NCI-H345 treated with DMSO at 0.1 percent for 48 hours (cell line): ENCODE data around the gene IL10RB.
A peak's percentile ranks its signal among the peaks of the same experiment; 100 is the strongest.
"Not testable (repeated sequence)": the region's sequence is repeated elsewhere in the genome, so short reads cannot be mapped to it uniquely, and the experiment has no call there.

ENCODE experiments used
- DNase-seq: peaks from one replicate; lab custom pipeline; 2025; ENCODE audit not compliant: unreplicated experiment; lab: John Stamatoyannopoulos, UW

Gene IL10RB

DNA sequence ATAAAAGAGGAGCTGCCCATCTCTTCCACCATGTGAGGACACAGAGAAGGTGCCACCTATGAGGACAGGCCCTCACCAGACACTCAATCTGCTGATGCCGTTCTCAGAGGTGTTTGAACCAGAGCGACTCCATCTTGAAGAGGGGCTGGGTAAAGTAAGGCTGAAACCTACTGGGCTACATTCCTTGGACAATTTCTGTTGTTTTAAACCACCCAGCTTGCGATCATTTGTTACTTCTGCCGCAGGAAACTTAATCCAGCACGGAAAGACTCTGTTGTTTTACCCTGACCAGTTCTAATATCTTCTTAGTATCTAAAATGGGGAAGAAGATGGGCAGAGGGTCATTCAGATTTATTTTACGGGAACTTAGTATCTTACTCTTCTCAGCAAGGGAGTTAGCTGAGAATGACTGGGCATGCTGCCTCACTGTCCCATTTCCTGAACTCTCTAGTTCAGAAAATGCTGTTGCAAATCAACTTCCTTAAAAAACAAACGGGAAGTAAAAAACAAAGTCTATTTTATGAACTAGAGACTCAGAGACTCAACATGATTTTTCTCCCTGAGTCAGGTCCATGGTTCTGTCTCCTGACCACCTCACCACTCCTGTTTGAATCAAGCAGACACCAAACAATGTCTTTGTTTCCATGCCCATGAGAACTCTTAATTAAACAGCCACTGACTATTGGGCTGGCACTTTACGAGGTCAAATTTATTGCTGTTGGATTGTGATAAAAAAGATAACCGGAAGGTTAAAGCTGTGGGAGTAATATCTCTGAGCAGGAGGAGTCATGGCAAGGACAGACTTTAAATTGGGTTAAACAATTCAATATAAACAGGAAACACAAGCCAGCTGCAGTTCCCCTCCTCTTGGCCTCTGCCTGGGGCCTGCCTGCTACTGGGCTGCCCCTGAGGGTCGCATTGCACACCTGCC, 34.8 kb downstream of the IL10RB start:
- no peak for DNase-seq

DNA sequence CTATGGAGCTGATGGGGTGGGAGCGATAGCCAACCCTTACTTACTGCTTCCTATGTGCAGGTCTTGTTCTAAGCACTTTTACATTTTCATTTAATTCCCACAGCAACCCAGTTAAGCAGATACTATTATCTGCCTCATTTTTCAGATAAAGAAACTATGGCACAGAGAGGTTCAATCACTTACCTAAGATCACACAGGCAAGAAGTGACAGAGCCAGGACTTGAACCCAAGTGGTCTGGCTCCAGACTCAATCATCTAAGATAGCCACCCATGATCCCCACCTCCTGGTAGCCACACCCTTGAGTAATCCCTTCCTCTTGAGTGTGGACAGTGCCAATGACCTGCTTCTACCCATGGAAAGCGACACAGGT, 35.5 kb downstream of the IL10RB start:
- DNase-seq, result no peak

DNA sequence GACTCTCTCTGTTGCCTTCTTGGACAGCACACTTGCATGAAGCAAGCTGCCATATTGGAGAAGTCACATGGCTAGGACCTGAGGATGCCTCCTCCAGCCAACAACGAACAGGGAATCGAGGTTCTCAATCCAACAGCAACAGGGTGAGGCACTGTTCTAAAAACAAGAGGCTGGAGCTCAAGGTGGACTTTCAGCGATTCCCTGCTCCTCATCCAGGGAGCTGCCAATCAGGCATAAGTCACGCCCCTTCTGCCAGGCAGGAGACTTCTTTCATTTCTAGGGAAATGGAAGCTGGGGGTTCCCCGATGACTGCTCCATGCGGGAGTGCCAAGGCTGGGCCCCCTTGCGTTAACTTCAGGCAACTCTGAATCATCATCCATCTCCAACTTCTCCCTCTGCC, 35.9 kb downstream of the IL10RB start:
- DNase-seq, result no peak

DNA sequence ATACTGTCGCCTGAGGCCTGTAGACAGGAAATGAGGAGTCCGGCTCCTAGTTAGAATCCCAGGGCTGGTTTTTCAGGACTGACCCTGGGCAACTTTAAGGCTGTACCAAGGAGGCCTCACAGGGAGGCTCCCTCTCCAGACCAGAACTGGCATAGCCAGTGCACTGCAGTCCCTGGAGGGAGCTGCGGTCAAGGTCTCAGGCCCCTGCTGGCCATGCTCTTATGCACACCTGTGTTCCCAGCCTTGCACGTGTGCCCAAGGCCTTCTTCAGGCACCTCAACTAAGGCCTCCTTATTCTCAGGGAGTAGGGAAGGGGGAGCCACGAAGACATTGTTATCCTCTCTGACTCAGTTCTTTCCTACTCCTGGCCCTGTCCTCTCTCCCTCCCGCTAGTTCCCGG, 36.6 kb downstream of the IL10RB start:
- no peak for DNase-seq

DNA sequence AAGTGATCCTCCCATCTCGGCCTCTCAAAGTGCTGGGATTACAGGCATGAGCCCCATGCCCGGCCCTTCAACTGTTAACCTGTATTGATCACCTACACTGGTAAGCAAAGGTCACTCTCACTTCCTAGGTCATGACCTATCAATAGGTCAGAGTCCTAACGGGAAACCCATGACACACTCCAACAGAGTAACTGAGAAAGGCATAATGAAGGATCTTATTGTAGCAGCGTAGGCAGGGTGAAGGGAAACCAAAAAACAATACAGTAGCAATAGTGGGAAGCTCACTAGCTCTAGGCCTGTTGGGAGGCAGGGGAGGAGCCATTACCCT, 39.1 kb downstream of the IL10RB start:
- DNase-seq, result no peak

DNA sequence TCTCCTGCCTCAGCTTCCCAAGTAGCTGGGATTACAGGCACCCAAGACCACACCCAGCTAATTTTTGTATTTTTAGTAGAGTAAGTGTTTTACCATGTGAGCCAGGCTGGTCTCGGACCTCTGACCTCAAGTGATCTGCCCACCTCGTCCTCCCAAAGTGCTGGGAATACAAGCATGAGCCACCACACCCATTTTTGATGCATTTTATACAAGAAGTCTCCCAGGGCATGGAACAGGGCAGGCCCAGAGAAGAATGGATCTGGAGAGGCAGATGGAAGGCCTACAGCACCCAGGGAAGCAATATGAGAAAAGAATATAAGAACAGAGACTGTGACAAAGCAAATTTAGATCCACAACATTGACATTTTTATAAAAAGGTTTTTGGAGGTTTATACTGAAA, 39.8 kb downstream of the IL10RB start:
- no peak for DNase-seq

DNA sequence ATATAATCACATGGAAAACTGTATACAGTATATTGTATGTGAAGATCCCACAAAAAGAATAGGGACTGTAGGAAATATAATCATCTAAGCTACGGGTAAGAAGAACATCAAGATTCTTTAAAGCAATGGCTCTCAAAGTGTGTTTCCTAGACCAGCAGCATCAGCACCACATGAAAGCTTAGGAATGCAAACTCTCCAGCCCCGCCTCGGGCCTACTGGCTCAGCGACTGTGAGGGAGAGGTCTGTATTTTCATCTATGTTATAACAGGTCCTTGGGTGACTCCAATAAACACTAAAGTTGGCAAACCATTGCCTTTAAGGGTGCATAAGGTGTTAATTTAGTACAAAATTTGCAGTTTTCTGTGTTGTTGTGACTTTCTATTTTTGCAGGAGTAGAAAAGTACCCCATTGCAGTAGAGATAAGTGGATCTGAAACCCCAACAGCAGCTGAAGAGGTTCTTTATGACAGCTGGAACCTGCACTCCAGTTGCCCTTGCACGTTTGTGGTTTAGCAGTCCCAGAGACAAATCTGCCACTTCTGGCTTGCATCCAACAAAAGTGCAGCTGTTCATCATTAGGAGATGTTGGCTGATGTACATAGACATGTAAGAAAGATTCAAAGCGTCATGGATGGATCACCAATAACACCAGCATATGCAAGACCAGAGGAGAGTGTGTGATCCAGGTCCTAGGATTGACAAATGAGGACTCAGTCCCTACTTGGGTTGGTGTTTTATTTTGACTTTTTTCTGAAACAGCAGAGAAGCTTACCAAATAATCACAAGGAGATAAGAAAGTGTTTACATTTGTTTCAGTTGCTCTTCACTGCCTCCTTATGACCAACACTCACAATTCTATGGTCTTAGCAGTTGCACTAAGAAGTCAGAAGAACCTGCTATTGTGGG, 42.7 kb downstream of the IL10RB start:
- DNase-seq, result peak; percentile 77

DNA sequence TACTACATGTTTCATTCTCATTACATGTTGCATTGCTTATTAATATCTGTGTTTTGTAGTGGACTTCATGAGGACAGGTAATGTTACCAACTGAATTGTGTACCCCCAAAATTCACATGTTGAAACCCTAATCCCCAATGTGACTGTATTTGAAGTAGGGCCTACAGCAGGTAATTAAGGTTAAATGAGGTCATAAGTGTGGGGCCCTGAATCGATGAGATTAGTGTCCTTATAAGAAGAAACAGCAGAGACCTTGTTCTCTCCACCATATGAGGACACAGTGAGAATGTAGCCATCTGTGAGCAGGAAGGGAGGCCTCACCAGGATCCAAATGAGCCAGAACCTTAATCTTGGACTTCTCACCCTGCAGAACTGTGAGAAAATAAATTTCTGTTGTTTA, 43.6 kb downstream of the IL10RB start:
- DNase-seq, result no peak

DNA sequence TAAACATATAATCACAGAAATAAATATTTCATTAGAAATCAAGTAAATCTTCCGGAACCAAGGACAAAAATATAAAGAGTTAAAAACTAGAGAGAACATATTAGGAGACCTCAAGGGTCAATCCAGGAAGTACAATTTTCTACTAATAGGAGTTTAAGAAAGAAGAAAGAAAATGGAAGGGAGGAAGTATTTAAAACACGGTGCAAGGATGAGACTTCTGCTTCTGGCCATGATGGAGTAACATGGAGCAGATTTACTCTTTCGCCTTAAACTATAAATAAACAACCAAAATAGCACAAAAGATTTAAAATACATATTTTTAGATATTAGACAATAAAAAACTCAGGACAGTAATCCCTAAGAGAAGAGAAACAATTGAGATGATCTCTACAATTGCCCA, 46.0 kb downstream of the IL10RB start:
- no peak for DNase-seq

DNA sequence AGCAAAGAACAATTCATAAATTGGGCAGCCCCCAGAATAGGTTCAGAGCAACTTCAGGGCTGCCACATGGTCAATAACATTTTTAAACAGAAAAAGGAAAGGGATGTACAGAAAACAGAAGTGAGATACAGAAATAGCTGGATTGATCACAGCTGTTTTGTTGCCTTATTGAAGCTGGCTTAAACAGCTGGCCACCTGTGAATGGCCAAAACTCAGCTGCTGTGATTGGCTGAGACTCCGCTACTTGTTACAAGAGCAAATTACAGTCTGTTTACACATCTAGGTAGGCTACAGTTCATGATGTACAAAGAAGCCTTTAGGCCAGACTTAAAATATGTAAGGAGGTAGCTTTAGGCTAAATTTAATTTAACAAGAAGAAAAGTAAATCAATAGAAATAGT, 47.0 kb downstream of the IL10RB start:
- DNase-seq, result no peak

DNA sequence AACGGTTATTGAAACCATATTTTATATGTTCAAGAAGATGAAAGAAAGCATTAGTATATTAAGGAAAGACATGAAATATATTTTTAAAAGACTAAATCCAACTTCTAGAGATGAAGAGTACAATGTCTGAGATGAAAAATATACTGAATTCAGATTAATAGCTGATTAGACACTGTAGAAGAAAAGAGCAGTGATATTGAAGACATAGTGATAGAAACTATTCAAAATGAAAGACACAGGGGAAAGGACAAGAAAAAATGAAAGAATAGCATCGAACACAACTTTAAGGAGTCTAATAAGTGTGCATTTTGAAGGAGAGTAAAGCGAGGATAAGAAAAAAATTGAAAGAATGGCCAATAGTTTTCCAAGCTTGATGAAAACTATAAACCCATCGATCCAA, 47.4 kb downstream of the IL10RB start:
- no peak for DNase-seq

DNA sequence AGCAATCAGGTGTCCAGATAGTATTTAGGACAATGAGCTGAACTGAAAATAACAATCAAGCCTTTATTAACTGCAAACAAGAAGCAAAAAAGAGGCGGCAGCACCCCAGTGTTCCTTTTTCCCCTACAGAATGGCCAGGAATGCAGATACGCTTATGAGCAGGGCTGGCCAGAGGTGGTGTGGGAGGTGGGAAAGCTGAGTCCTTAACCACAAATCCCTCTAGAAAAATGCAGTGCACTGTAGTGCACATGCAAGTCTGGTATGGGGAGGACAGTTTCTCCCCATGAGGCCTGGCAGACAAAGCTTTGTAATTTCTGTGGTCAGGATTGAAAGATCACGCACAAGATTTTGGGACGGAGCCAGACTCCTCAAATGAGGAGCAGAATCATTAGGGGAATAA, 47.9 kb downstream of the IL10RB start:
- DNase-seq, result no peak

DNA sequence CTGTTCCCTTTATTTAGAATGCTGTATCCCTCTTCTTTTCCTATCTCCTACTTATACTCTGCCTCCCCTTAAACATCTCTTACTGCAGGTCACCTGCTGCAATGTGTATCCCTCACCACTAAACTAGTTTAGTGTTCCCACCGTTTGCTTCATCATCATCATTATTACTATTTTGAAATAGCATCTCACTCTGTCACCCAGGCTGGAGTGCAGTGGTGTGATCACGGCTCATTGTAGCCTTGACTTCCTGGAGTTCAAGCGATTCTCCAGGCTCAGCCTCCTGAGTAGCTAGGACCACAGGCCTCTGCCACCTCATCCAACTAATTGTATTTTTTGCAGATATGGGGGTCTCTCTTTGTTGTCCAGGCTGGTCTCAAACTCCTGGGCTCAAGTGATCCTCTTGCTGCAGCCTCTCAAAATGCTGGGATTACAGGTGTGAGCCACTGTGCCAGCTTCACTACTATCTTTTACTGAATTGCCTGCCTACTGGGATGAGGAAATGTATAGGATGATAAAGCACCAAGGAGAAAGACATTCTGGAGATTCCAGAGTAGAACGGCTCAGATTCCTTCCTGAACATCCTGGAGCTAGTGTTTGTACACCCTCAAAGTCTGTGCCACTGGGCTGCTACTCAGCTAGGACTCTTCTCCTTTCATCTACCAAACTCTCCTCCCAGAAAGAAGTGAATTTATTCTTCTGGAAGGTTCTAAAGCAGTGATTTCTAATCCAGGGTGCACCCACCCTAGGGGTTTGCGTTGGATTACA, 50.0 kb downstream of the IL10RB start:
- no peak for DNase-seq

DNA sequence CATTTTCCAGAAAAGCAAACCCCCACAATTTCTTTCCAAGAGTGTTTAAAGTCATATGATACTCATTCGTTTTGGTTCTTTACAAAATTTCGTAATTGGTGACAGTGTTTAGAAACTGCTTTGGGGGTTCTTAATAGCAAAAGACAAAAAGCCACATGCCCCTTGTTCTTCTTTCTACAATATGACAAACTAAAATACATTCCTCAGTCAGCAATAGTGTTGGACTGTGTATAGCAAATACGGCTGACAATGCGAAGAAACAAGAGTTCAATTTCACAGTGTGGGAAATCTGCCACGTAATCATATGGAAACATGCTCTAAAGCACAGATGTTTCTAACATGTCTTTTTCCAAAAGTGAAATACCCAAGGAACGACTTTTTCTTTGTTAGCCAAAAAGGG, 51.0 kb downstream of the IL10RB start:
- DNase-seq, result no peak

DNA sequence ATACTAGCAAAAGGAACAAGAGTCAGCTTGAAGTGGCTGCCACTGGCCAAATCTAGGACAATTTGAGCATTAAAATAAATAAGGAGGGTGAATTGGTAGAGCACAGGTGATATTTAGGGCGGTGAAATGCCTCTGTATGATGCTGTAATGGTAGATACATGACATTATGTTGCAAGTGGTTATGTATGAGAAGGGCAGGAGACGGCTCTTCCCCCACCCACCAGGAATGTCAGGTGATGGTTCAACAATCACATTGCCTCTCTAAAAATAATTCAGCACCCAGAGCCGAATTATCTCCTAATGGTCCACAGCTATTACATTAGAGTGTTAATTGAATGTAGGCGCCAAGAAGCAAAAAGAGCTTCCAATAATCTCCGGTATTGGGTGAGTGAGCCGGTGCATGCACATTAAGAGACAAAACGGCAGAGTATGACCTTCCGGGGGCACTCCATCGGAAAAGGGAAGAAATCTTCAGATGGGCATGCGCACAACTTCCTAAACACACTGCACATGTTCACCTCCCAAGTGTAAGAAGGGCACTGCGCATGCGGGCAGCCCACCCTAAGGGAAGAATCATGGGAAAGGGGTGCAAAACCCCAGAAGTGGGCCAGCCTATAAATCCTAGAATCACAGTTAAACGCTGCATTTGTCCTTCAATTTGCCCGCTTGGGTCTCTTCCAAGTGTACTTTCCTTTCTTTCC, 51.8 kb downstream of the IL10RB start:
- no peak for DNase-seq

DNA sequence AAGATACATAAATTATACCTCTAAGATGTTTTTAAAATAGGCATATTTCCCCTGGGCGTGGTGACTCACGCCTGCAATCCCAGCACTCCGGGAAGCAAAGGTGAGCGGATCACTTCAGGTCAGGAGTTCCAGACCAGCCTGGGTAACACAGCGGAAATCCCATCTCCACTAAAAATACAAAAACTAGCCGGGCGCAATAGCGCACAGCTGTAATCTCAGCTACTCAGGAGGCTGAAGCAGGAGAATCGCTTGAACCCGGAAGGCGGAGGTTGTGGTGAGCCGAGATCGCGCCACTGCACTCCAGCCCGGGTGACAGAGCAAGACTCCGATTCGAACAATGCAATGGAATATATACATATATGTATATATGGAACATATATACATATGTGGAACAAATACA, 54.8 kb downstream of the IL10RB start:
- DNase-seq, result not testable (repeated sequence)

DNA sequence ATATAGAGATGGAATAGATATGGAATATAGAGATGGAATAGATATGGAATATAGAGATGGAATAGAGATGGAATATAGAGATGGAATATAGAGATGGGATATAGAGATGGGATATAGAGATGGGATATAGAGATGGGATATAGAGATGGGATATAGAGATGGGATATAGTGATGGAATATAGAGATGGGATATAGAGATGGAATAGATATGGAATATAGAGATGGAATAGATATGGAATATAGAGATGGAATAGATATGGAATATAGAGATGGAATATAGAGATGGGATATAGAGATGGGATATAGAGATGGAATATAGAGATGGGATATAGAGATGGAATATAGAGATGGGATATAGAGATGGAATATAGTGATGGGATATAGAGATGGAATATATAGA, 57.4 kb downstream of the IL10RB start:
- not testable (repeated sequence) for DNase-seq

DNA sequence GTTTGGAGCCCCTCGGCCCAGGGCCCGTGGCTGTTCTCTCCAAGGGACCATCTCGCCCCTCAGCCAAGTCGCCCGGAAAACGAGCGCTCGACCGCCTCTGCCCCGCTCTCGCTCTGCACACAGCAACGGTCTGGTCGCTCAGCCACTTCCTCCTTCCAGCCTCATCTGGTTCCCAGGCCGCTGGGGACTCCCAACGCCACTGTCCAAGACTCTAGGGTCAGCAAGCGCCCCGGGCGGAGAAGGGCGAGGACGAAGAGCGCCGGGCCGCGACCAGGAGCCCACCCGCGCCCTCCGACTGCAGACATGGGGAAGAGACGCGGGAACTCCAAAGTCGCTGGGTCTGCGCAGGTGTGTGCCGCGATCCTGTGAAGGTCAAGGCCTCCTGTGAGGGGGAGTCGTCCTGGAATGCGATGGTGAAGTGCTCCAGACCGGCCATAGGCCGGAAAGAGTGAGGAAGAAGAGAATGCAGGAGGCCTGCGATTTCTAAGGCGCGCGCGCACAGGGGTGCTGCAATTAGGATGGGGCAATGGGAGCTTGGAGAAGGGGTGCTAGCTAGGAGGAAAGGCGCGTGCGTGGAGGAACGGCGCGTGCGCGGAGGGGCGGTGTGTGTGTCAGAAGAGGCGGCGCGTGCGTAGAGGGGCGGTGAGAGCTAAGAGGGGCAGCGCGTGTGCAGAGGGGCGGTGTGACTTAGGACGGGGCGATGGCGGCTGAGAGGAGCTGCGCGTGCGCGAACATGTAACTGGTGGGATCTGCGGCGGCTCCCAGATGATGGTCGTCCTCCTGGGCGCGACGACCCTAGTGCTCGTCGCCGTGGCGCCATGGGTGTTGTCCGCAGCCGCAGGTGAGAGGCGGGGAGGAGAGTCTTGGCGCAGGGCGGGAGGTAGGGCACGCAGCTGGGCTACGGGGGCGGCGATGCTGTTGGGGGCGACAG, 58.4 kb downstream of the IL10RB start, which contains the start of gene IFNAR1:
IFNAR1 (plus strand) TSS at position 680 of the 931 bp plus-strand sequence; CDS start at position 766, 86 bp downstream.
- DNase-seq, result peak; percentile 99

DNA sequence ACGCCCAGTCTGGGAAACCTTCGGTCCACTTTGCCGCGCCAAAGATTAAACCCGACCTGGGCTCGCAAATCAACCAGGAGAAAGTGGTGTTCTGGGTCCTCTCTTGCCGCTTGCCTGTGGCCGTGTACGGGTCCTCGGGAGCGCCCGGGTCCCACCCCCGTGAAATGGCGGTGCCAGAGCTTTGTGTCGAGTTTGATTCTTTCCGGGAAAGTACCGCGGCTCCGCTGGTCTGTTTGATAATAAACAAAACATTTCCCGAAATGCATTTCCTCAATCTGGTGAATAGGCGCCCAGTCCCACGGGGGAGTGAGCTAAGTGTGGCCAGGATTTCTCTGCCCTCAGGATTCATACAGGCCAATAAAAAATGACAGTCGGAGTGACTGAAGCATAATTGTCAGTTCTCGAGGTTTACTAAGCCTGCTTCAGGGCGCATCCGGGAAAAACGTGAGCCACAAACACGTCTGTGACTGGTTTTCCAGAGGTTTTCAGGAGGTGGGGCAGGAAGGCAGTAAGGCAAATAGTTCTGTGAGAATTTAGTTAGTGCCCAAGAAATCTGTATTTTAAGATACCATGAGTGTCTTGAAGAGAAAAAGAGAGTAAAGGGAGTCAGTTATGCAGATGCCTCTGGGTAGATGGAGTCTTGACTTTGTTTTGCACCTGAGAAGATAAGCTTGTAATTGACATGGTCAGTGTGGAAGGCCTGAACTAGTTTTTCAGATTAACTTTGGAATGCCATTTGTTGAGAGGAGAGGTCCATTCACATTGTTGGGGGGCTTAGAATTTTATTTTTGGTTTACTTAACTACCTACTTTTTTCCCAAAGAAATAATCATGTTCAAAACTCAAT, 59.3 kb downstream of the IL10RB start:
- DNase-seq, result peak; percentile 59
